Measurements from ENCODE around the gene DNAJC5G.

Gene DNAJC5G

DNA sequence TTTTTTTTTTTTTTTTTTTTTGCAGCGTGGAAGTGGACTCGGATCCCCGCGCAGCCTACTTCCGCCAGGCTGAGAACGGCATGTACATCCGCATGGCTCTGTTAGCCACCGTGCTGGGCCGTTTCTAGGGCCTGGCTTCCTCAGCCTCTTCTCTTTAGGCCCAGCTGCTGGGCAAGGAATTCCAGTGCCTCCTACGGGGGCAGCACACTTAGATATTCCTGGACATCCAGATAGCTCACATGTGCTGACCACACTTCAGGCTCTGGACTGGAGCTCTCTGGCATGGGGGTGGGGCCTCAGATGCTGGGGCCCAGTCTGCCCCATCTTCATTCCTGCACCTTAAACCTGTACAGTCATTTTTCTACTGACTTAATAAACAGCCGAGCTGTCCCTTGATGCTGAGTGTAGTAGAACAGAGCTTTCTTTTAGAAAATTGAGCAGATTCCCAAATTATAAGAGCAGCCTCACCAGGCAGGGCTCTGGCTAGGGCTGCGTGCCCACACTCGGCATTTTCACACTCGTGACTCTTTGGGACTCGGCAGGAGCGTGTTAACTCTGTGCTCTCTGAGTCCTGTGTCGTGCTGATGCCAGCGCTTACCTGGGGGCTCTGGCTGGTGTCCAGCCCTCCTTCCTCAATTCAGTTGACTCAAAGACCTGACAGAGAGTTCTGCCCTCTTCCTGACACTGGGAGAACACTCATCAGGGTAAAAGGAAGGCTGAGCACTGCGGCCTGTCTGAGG, 31.7 kb upstream of the DNAJC5G start:
- H3K4me3 ChIP-seq (ENCODE audit: low read depth, low read length): no peak overlapping the region
- TF ChIP-seq, protein P1, sequence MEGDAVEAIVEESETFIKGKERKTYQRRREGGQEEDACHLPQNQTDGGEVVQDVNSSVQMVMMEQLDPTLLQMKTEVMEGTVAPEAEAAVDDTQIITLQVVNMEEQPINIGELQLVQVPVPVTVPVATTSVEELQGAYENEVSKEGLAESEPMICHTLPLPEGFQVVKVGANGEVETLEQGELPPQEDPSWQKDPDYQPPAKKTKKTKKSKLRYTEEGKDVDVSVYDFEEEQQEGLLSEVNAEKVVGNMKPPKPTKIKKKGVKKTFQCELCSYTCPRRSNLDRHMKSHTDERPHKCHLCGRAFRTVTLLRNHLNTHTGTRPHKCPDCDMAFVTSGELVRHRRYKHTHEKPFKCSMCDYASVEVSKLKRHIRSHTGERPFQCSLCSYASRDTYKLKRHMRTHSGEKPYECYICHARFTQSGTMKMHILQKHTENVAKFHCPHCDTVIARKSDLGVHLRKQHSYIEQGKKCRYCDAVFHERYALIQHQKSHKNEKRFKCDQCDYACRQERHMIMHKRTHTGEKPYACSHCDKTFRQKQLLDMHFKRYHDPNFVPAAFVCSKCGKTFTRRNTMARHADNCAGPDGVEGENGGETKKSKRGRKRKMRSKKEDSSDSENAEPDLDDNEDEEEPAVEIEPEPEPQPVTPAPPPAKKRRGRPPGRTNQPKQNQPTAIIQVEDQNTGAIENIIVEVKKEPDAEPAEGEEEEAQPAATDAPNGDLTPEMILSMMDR (conservative IDR thresholded peaks at IDR 0.05; ENCODE audit: low read depth, low read length): no peak
- DNase-seq (ENCODE audit: low read depth): peak; percentile 9

DNA sequence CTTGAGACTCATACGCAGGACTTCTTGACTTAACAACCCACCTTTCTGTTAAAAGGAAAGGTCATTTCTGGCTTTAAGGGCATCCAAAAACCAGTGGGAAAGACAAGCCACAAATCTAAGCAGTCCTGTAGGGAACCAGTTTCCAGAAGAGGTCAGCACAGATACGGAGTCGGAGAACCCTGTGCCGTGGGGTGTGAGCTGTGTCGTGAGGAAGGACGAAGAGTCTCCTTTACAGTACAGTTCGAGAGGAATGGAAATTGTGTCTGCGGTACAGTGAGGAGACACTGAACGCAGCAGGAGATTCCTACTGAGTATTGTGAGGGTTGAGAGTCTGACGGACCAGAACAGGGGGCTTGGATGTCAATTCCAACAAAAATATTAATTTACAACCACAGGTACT, 30.1 kb upstream of the DNAJC5G start:
- no peak for DNase-seq (ENCODE audit: low read depth)
- no peak overlapping the region for H3K4me3 ChIP-seq (ENCODE audit: low read depth, low read length)
- TF ChIP-seq, protein P1 (conservative IDR thresholded peaks at IDR 0.05; ENCODE audit: low read depth, low read length): no peak

DNA sequence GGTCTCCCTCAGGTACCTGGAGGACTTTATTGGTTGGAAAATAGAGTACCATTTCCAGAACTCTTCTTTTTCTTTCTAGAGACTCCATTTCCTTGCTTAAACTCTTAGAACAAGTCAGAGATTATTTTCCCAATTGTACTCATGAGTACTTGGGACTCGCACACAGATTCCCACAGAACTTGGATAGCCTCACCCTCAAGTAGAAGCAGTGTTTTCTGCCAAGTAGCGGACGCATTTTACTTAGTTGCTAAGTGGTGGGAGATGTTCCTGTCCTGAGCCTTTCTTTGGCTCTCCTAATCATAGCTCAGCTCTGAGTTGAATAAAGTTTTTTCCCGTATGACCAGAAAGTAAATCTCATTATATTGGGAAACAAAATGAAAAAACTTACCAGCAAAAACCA, 29.6 kb upstream of the DNAJC5G start:
- H3K4me3 ChIP-seq (ENCODE audit: low read depth, low read length): no peak overlapping the region
- TF ChIP-seq, protein P1 (conservative IDR thresholded peaks at IDR 0.05; ENCODE audit: low read depth, low read length): no peak
- DNase-seq (ENCODE audit: low read depth): no peak

DNA sequence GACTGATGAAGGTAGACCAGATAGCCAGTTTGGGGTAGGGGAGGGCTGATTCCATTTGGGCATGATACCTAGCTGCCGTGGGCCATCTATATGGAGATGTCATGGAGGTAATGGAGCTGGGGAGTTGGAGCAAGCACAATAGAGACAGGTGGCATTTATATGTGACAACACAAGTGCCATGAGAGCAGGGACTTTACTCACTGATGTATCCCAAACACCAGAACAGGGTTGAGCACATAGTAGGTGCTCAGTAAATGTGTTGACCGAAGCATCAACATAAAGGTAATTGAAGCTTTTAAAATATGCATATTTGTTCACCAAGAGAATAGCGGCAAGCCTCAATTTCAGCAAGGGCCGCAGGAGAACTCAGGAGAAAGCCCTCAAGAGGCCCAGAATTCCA, 27.3 kb upstream of the DNAJC5G start:
- no peak overlapping the region for H3K4me3 ChIP-seq (ENCODE audit: low read depth, low read length)
- DNase-seq (ENCODE audit: low read depth): no peak
- TF ChIP-seq, protein P1 (conservative IDR thresholded peaks at IDR 0.05; ENCODE audit: low read depth, low read length): no peak

DNA sequence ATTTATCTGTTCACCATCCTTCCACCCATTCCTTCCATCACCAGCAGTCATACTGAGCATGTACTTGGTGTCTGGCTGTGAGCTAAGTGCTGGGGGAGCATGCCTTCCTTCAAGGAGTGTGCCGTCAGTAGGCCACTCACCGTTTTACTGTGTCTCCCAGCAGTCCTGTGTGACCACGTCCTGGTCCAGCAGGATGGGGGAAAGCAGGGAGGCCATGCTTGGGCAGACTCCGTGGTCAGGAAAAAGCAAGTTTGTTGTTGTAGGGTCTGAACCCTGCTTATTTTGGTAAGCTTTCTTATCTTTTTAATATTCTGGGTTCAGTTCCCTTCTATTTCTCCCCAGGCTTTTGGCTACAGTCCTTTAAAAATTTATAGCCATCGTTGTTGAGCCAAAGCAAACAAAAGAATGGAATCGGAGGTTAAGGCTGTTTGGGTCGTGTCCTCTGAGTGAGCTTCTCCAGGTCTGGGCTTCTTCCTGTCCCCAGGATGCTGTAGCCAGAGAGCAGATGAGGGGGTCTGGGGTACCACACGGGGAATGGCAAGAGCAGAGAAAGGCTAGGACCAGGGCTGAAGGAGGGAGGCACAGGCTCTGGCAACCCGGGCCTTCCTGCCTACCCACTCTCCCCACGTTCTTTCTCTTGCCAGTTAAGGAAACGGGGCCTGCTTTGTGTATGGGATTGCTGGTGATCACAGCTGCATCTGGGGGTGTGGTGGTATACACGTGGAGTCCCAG, 25.9 kb upstream of the DNAJC5G start:
- H3K4me3 ChIP-seq (ENCODE audit: low read depth, low read length): no peak overlapping the region
- TF ChIP-seq, protein P1 (conservative IDR thresholded peaks at IDR 0.05; ENCODE audit: low read depth, low read length): no peak
- peak; percentile 31 for DNase-seq (ENCODE audit: low read depth)

DNA sequence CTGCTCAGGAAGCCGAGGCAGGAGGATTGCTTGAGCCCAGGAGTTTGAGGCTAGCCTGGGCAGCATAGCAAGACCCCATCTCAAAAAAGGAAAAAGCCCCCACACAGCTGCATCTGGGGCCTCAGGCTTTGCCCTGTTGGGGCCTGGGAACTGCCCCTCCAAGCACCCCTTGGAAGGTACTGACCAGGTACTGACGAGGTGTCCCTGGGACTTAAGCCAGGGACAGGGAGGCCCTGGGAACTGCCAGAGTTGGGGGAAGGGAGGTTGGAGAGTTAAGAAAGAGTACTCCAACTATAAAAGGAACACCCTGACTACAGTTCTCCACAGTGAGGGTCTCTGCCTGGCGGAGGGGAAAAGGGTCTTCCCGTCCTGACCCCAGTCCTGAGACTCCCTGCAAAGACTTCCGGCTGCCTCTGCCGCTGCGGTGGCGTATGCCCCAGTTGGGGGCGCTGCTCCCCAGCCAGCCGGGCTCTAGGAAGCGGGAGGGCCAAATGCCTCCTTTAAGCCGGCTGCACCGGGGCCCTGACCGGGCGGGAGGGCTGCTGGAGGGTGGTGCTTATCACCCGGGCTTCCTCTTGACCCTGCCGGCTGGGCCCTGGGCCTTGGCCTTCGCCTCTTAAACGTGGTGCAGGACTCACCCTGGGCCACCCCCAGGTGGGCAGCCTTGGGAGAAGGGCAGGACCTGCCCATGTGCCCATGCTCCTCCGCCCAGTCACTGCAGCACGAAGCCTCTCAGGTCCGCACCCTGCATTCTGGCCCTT, 25.2 kb upstream of the DNAJC5G start:
- H3K4me3 ChIP-seq (ENCODE audit: low read depth, low read length): no peak overlapping the region
- peak; percentile 61 for DNase-seq (ENCODE audit: low read depth)
- TF ChIP-seq, protein P1 (conservative IDR thresholded peaks at IDR 0.05; ENCODE audit: low read depth, low read length): peak; percentile 86
